ENCODE results near the gene CPD.
"Not testable (repeated sequence)": the region's sequence is repeated elsewhere in the genome, so short reads cannot be mapped to it uniquely, and the experiment has no call there.

The CPD gene

DNA sequence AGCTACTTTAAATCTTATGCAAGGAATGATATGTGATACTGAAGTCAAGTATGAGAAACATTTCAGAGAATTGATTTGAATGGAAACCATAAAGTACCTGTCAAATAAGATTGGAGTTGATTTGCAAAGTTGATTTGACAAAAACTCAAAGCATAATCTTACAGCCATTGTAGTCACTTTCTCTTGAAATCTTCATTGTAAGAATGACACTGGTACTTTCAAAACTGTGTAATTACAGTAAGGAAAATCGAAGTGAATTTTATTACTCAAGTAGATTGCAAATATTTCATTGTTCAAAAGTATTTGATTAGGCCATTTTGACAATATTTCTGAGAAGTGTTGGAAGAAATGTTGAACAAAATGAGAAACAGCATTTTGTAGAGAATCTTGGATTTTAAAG, 3.6 kb downstream of the CPD start:
- DNase-seq (ENCODE audit: low read depth in 2 of 2): no peak

DNA sequence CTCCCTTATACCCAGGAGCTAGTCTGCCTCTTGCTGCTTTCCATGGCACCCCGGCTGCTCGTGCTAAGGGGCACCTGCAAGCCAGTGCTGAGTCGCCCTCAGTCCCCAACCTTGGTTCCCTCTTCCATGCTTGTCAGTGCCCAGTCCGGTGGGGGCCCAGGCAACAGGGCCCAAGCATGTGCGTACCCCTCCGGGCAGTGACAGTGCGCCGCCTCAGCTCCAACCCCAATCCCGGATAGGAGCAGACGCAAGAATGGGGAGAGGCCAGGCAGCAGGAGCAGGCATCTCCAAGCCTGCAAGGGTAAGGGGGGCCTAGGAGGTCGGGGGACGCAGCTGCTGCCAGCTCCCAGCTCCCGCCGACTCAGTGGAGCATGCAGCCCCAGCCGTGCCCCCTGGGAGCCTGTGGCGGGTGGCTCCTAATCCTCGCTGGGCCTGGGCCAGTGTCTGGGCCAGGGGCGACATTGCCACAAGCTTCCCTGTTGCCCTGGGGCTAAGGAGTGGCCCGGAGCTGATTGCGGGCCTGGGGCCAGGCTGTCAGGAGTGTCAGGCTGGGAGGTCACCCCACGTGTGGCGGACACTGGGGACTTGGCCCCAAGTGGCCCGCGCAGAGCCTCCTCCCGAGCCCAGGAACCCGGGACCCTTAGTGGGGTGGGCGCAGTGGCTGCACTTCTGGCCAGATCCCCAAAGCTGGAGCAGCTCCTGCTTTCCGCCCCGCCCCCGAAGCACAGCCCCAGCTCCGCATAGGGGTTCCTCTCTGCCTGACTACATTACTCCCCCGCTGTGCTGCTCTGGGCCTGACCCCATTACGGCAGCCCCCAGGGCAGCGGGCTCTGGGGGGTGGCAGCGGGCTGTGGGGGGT, 9.8 kb downstream of the CPD start:
- DNase-seq (ENCODE audit: low read depth in 2 of 2): no peak

DNA sequence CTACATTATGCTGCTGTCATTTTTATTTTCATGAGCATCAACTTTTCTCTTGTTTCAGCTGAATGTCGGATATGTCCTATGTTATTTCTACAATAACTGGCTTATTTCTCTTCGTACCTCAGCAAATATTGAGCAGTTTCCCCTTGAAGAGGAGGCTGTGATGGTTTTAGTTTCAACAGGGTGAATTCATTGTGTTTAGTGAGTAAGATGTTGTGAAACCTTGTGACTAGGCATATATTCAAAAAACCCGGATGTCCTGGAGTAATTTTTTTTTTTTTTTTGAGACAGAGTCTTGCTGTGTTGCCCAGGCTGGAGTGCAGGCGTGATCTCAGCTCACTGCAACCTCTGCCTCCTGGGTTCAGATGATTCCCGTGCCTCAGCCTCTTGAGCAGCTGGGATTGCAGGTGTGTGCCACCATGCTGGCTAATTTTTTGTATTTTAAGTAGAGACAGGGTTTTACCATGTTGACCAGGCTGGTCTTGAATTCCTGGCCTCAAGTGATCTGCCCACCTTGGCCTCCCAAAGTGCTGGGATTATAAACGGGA, 11.1 kb downstream of the CPD start:
- no peak for DNase-seq (ENCODE audit: low read depth in 2 of 2)

DNA sequence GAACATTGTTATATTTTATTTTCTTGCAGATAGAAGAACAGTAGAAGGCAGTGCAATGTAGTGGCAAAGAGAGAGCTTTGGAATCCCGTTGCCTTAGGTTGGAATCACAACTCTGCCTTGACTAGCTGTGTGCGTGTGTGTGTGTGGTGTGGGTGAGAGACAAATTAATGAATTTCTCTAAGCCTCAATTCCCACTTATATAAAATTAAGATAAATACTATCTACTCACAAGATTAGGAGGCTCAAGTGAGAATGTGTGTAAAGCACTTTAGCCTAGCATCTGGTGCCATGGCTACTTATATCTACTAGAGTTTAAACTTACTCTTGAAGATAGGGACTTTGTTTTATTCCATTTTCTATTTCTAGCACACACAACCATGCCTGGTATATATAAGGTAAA, 12.8 kb downstream of the CPD start:
- no peak for DNase-seq (ENCODE audit: low read depth in 2 of 2)

DNA sequence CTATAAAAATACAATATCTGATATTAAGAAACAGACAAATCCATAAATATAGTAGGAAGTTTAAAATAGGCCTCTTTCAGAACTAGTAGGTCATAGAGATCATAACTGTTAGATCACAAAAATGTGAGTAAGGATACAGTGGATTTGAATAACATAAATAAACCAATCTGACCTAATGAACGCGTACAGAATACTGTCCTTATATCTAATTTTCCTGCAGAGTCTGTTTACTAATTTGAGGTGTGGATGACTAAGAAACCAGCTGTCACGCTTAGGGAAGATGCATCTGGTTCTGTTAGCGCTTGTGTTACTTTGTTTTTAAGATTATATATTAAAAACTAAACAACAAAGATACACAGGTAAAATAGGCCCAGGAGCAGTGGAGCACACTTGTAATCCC, 14.8 kb downstream of the CPD start:
- no peak for DNase-seq (ENCODE audit: low read depth in 2 of 2)

DNA sequence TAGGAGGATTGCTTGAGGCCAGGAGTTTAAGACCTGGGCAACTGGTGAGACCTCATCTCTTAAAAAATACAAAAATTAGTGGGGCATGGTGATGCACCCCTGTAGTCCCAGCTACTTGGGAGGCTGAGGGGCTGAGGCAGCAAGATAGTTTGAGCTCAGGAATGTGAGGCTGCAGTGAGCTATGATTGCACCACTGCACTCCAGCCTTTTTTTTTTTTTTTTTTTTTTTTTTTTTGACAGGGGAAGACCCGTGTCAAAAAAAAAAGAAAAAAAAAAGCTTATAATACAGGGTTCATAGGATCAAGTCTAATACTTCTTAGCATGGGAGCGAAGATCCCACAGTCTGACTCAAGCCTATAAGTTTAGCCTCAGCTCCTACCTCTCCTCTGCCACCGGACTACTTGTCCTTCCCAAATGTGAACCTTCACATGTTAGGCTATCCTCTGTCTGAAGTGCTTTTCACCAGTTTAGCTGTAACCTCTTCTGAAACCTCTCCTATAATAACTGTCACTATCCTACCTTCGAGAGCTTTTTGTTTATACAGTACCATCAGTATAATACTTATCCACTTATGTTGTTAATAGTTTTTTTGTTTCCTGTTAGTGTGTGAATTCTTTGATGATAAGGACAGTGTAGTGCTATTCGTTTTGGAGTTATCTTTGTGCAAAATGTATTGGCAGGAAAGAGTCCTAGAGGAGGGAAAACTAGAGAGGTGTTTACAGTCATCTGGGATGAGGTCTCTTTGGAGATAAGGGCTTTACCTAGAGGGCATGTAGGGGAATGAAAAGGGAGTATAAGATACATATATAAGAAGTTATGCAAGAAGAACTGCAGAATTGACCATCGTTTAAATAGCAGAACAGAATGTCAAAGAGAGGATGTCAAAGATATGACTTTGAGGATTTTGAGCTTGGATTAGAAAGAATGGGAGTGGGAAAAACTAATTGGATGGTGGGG, 15.5 kb downstream of the CPD start:
- no peak for DNase-seq (ENCODE audit: low read depth in 2 of 2)

DNA sequence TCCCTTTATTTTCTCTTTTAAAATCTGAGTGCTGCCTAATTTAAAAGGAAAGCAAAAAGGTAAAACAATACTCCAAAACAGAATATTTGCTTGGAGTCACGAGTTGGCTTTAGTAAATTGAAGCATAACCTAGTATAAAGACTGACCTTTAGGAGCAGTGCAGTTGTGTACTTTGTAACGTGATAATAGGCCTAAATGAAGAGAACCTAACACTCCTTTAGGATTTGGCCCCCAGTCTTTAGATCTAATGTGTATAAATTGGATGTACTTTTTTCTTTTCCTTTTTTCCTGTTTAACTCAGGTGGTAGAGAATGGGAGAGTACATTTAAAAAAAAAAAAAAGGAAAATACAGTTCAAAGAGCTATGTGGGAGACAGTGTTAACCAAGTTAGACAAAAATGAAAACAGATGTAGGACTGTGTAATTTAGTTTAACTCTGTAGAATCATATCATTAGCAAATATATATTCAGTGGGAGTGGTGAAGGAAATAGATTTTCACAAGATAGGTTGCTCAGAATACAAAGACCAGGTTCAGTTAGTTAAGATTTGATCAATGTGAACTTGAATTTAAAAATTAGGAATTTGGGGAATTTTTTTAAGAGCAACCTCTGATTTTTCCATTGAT, 16.8 kb downstream of the CPD start:
- no peak for DNase-seq (ENCODE audit: low read depth in 2 of 2)

DNA sequence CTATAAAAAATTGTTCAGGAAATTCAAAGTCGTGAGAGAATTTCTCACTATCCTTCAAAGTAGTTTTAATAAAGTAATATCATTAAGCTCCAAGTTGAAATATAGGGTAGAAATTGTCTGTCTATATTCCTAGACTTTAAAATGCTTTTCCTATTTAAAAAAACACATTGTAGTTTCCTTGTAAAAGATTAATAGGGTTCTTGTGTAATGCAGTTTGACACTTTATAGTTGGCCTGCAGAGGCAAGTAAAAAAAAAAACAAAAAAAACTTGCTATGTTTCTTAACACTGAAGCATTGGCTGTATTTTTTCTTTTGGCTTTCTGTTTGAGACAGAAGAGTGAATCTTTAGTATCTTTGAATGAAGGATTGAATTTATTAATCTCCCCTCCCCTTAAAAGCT, 17.4 kb downstream of the CPD start:
- no peak for DNase-seq (ENCODE audit: low read depth in 2 of 2)

DNA sequence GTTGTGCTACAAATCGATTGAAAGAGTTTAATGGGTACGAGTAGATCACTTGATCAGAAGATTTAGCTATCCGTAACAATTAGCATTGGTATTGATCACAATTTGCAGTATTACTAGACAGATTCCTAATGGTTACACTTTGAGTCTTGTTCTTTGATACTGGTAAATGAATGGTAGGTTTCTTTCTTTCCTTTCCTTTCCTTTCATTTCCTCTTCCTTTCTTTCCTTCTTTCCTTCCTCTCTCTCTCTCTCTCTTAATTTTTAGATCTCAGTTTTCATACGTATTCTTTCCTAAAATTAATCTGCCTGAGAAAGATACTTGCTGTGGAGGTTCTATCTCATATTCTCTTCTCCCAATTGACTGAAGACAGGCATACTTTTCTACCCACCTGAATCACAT, 17.9 kb downstream of the CPD start:
- no peak for DNase-seq (ENCODE audit: low read depth in 2 of 2)

DNA sequence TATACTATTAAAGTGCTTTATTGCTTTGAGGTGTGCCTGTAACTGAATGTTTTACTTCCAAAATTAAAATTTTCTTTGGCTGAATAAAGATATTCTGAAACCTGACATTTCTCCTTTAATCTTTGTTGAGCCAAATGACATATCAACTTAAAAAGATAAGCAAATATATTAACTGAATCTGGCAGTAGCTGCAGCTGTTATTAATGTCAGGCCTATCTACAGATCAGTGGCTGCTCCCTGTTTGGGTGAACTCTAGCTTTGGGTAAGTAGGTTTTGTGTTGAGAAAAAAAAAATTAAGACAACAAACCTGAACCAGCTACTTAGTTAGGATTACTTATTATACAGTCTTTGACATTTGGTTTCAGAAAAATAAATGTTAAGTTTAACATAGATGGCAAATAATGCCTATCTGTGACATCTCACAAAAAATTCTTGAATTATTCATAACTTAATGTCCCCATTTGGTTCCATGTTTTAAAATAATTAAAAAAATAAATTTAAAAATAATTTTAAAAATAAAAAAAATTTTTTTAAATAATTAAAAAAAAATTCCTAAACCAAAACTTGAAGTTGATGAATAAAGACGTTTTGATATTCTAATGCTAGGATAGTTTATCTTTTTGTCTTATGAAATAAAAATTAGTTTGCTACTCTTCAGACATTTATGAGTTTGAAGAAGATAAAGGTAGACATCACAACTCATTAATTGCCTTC, 19.8 kb downstream of the CPD start:
- no peak for DNase-seq (ENCODE audit: low read depth in 2 of 2)

DNA sequence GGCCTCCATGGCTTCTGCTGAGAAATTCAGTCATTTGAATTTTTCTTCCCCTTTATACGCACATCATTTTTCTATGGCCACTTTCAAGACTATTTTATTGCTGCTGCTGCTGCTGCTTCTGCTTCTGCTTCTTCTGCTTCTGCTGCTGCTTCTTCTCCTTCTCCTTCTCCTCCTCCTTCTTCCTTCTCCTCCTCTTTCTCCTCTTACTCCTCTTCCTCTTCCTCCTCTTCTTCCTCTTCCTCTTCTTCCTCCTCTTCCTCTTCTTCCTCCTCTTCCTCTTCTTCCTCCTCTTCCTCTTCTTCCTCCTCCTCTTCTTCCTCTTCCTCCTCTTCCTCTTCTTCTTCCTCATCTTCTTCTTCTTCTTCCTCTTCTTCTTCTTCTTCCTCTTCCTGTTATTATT, 22.4 kb downstream of the CPD start:
- no peak for DNase-seq (ENCODE audit: low read depth in 2 of 2)

DNA sequence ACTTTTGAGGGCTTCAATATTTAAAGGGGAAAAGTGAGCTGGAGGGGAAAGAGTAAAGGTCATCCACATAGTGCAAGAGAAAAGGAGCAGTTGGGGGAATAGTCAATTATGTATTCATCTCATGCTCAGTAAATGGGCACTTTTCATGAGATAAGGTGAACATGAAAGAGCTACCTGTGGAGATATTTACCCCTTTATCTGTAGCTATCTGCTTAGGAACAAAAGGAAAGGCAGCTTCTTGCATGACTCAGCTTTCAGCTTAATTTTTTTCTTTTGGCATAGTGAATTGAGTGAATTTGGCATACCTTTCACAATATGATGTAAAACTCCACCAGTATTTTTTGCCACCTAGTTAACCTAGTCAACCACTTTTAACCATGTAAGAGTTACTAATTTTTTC, 26.4 kb downstream of the CPD start:
- DNase-seq (ENCODE audit: low read depth in 2 of 2): no peak

DNA sequence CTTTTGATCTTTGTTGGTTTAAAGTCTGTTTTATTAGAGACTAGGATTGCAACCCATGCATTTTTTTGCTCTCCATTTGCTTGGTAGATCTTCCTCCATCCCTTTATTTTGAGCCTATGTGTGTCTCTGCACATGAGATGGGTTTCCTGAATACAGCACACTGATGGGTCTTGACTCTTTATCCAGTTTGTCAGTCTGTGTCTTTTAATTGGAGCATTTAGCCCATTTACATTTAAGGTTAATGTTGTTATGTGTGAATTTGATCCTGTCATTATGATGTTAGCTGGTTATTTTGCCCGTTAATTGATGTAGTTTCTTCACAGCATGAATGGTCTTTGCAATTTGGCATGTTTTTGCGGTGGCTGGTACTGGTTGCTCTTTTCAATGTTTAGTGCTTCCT, 31.9 kb downstream of the CPD start:
- DNase-seq (ENCODE audit: low read depth in 2 of 2): not testable (repeated sequence)

DNA sequence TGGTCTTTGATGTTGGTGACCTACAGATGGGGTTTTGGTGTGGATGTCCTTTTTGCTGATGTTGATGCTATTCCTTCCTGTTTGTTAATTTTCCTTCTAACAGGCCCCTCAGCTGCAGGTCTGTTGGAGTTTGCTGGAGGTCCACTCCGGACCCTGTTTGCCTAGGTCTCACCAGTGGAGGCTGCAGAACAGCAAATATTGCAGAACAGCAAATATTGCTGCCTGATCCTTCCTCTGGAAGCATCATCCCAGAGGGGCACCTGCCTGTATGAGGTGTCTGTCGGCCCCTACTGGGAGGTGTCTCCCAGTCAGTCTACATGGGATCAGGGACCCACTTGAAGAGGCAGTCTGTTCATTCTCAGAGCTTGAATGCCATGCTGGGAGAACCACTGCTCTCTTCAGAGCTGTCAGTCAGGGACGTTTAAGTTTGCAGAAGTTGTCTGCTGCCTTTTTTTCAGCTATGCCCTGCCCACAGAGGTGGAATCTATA, 33.3 kb downstream of the CPD start:
- not testable (repeated sequence) for DNase-seq (ENCODE audit: low read depth in 2 of 2)

DNA sequence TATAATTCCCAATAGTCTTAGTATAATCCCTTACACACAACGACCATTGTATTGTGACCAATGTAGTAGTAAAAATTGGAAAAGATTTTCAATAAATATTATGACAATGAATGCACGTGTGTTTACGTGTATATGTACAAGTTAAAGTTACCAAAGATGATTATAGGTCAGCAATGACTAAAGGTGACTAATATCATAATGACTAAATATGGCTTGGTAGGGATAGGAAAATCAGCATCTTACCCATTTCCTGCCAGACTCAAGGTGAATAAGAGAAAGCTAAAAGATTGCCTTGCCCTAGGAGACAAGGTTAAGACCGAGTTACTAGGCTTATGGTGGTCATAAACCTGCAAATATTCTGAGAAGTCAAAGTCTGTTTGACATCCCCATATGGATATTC, 34.4 kb downstream of the CPD start:
- DNase-seq (ENCODE audit: low read depth in 2 of 2): no peak

DNA sequence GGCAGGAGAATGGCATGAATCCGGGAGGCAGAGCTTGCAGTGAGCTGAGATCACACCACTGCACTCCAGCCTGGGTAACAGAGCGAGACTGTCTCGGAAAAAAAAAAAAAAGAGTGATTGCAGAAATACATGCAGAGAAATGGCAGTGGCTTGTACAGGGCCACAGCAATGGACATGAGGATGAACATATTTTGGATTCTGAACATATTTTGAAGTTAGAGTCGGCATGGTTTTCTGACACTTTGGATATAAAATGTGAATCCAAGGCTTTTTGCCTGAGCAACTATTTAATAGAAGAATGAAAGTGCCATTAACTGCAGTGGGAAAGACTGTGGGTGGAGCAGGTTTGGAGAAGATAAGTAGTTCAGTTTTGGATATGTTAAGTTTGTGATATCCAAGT, 35.8 kb downstream of the CPD start:
- DNase-seq (ENCODE audit: low read depth in 2 of 2): no peak

DNA sequence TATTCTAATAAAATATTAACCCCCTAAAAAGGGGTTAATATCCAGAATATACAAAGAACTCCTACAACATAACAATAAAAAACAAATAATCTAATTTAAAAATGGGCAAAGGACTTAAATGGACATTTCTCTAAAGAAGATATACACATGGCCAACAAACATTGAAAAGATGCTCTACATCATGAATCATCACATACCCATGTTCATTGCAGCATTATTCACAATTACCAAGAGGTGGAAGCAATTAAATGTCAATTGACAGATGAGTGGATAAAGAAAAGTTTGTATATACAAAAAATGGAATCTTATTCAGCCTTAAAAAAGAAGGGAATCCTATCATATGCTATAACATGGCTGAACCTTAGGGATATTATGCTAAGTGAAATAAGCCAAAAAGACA, 36.8 kb downstream of the CPD start:
- no peak for DNase-seq (ENCODE audit: low read depth in 2 of 2)

DNA sequence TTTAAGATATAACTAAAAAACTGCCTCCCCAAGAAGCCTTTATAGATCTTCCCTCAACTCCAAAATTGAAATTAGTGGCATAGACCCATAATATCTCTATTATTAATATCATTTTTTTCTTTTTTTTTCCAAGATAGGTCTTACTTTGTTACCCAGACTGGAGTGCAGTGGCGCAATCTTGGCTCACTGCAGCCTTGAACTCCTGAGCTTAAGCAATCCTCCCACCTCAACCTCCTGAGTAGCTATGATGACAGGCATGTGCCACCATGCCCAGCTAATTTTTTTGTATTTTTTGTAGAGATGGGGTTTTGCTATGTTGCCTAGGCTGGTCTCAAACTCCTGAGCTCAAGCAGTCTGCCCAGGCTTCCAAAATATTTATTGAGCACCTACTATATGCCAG, 39.3 kb downstream of the CPD start:
- DNase-seq (ENCODE audit: low read depth in 2 of 2): not testable (repeated sequence)

DNA sequence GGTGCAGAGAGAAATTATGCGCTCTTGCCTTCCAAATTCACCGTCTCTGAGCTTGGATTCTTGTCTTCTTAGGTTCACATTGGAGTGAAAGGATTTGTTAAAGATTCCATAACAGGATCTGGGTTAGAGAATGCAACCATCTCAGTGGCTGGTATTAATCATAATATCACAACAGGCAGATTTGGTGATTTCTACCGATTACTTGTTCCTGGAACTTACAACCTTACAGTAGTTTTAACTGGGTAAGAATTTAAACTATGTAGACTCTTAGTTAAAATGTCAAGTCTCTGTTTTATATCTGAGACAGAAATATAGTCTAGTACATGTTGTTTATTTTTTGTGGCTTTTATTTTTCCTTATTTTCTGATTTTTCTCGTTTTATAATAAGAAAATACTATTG, 42.9 kb downstream of the CPD start:
- DNase-seq (ENCODE audit: low read depth in 2 of 2): no peak

DNA sequence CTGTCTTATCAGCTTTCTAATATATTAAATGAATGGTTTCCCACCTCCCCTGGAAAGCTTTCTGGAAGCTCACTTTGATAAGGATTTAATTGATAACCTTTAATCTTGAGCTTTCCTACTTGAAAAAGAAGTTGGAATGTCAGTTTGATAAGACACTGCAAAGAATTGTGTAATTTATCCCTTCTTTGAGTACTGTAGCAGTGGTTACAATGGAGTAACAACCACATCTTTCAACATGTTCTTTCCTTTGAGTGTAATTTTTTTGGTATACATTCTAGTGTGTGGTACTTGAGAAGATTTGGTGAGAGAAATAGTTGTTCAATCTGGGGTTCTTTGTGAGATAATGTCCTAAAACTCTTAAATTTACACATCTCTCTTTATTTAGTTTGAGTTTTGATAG, 43.4 kb downstream of the CPD start:
- DNase-seq (ENCODE audit: low read depth in 2 of 2): no peak

DNA sequence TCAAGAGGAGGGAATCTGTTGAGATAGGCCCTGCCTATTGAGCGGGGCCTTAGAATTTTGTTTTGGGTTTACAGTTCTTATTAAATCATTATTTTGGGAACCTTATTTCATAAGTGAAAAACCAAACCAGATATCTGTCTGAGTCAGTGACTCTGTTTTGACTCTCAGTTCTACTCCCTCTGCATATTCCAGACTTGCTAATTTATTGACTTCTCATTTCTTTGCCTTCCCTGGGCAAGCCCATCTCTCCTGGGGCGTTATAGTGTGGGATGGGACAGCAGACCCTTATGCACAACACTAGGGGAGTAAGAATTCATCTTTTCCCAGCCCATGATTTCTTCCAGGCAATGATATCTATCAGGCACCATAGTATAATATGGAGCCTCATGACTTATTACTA, 45.7 kb downstream of the CPD start:
- DNase-seq (ENCODE audit: low read depth in 2 of 2): no peak

All from stimulated activated CD8-positive, alpha-beta memory T cell treated with anti-CD3 and anti-CD28 coated beads, Interleukin-15, amount 100 ng/mL, for 4 hours (primary cell).